HG03378 (cell line): ENCODE data around the gene MMP24OS.

Source experiments
- ATAC-seq: cut with Tn5 transposase; IDR thresholded peaks from one replicate; pipeline ENCODE4 v1.9.1; 2021; ENCODE audit warnings: mild to moderate bottlenecking, moderate library complexity; ENCODE audit not compliant: unreplicated experiment

Gene MMP24OS

DNA sequence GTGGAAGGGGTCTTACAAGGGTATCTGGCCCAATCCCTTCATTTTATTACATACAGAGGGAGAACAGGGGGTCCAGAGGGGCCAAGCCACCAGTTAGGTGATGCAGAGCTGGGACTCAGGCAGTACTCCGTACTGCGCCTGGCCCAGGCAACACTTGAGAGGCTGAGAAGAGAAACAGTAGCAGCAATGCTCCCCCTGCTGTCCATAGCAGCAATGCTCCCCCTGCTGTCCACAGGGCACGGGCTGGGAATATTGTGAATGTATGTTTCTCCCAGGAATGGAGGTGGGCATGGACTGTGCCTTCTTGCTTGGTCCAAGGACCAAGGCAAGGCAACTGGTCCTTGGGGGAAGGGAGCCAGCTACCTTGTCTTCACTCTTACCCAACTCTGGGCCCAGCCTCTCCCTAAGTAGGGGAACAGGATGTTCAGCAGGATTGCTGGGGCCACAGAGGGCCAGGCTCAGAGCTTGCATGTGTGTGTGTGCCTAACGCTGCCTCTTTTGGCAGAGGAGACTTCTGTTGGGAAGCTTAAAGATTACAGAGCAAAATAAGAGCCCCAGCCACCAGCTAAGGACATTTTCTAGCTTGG is 29.1 kb upstream of the MMP24OS start:
- no peak for ATAC-seq

DNA sequence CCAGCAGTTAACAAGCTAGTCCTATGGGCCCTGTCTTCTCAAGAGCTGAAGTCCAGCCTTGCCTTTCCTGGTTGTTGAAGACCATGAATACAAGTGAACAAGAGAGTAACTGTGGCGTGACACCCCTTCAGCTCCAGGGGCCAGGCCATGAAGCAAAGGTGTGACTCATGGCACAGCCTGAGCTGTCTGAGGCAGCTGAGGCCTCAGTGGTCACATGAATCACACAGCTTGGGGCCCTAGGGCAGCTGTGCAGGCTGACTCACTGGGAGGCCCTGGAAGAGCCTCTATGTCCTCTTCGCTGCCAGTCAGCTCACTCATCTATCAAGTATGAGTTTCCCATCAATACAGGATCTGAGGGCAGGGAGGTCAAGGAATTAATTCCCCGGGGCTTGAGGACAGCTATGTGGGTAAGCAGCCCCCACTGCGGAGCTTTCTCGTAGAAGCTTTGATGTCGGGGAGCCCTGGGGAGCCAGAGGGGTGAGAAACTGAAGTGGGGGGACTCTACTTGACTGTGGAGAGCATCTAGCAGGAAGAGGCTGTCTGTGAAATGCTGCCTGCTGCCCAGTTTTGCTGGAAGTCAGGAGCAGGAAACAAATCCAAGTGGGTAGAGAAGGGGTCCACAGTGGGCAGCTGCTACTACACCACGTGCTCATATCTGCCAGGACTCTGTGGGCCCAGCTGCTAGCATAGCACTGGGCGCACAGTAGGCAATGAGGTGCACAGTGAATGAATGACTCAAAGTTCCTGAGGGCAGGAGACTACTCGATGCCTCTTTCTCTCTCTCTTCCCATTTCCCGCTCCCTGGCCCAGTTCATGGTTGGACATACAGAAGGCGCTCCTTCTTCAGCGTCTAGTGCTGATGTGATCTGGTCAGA is 28.0 kb upstream of the MMP24OS start:
- ATAC-seq = no peak

DNA sequence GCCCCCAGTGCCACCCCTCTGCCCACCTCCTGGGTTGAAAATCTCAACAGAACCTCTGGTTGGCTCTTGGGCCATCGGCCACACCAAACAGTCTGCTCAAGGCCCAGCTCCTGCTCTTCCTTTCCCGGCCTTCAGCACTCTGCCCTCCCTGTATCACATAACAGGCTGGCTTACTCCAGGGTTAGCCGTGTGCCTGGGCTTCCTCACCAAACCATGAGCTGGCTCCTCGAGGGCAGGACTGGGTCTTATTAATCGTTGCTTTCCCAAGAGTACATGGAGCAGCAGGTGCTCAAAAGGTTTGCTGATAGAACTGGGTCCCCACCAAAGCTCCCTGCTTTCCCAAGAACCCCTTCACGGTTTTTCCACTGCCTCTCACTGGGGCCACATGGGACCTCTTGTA is 27.0 kb upstream of the MMP24OS start:
- no peak for ATAC-seq

DNA sequence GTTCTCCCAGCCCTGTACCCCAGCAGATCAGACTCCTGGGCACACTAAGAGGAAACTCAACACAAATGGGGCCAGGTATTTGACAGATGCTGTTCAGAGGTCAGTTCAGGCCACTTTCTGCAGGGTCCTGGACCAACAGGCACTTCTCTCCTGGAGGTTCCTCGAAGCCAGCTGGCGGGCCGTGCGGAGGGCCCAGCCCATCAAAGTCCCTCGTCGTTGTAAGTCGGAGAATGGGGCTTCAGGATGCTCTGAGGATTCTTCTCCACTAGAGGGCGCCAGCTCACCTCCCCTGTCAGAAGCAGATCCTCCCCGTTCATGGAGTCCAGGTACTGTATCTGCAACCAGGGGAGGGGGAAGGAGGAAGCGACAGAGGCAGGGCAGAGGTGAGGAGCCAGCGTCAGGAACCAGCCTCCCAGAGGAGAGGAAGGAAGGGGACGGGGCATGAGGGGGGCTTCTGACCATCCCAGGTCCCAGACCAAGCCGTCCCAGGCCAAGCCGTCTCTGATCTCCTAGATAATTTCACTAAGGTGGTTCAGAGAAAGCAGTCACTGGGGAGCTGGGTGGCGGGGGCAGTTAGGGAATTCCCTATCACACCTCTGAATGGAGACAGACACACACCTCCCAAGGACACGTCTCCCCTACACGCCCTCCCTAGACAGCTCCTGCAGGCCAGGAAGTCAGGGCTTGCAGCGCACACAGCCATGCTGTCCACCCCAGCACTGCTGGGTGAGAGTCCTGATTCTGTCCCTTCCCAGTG is 26.0 kb upstream of the MMP24OS start:
- no peak for ATAC-seq

DNA sequence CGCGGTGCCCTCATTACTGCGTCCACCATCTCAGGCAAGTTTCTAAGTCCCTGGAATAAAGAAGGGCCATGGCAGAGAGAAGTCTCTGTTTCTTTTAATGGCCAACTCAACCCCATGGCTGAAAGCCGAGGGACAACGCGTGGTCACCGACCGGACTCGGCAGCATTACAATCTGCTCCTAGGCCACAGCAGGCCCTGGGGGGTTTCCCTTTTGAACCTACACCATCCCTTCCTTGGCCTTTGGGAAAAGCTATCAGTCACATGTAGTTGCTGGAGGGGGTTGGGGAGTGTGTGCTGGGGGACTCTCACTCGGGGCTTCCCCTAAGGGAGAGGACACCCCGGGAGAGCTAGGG is 25.4 kb upstream of the MMP24OS start:
- ATAC-seq = no peak

DNA sequence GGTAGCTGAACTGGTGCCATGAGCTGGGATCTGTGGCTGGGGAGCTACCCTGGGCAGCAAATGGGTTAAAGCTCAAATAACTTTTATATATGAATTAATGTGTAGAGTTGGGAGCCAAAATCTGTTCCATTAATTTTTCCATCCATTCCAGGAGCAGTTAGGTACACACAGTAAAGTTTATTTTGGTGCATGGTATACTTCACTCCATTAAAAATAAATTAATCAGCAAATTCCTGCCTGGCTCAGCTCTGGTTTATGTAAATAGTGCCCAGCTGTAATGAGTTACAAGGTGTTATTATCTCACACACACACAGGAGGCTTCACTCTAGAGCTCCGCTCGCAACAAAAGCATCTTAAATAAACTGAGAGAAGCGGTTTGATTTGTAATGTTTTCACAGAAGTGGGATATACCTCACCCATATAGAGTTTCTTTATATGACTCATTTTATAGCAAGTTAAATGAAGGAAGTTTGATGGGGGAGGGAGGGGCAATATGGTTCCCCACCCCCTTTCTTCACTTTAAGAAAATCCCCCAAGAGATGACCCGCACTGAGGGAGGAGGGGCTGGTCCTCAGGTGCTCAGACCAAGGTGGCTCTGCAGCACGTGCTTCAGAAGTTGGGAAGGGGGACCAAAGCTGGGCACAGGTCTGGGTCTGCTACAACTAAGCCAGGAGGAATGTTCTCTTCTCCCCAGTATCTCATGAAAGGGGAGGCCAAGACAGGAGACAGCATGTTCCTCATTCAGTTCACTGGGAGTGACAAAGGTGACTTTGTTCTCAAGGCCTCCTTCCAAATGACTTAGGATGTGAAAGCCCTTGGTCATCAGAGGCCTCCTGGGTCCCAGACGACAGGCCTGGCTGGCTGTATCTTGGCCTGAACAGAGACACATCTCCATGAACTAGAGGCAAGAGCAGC is 24.8 kb upstream of the MMP24OS start:
- no peak for ATAC-seq

DNA sequence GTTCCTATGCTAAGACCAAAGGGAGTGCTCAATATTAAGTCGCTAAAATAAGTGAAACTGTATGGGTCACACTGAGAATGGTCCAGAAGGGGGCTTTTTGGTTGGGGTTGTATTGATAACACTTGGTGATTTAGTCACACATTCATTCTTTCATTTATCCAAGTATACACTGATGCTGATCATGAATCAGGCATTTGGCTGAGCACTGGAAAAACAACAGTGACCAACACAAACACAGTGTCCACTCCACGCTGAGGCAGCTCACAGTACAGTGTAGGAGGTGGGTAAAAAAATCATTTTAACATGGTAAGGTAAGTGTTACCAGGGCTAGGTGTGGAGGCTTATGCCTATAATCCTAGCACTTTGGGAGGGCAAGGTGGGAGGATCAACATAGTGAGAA is 23.5 kb upstream of the MMP24OS start:
- no peak for ATAC-seq

DNA sequence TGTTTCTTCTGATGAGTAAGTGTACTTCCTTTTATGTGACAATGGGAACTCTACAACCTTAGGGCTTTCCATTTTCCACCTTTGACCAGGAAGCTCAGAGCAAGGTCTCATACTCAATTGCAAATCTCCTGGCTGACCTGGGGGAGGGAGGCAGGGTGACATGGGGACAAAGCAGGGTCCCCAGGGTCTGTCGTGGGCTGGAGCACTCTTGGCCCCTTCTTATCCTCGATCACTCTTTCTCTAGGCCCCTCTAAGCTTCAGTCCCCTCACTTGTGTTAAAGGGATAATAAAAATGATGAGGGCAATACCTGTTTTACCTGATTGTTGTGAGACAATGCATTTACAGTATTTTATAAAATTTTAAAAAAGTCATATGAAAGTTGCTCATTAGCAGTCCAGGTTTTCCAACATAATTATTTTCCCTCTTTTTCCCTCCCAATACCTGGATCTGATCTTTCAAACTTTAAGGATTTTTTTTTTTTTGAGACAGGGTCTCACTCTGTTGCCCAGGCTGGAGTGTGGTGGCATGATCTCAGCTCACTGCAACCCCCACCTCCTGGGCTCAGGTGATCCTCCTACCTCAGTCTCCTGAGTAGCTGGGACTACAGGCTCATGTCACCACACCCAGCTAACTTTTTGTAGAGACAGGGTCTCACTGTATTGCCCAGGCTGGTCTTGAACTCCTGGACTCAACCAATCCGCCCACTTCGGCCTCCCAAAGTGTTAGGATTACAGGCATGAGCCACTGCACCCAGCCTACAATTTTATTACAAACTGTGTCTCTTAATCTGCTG is 22.7 kb upstream of the MMP24OS start:
- no peak for ATAC-seq

DNA sequence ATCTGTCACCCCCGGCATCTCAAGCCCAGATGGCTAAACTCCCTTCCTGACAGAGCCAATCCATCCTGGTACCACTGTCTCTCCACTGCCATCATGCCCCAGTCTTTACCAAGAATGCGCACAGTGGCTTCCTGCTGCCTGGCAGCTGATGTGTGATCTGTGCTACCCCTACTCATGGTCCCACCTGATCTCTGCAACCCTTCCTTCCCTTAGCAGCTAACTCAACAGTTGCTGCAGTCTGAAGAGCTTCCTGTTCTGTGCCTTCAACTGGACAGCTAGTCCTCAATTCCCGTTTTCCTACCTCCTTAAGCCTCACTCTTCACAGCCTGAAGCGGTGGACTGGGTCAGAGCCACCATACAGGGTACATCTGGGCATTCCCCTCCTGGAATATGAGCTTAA is 21.9 kb upstream of the MMP24OS start:
- no peak for ATAC-seq

DNA sequence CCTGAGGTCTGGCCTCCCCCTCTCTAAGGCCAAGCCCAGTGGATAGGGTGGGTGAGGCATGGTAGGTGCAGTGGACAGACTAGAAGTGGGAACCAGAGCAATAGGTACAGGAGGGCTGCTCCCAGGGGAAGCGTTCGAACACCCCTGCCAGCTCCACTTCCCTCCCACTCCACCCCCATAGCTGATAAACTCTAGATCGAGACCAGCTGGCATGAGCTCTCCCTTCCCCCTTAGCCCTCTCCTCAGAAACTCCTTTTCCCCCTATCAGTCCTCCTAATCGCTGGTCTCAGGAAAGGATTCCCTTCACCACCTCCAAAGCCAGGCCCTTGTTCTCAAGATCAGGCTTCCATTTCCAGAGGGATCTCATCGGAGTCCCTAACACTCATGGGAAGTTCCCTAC is 20.3 kb upstream of the MMP24OS start:
- no peak for ATAC-seq

DNA sequence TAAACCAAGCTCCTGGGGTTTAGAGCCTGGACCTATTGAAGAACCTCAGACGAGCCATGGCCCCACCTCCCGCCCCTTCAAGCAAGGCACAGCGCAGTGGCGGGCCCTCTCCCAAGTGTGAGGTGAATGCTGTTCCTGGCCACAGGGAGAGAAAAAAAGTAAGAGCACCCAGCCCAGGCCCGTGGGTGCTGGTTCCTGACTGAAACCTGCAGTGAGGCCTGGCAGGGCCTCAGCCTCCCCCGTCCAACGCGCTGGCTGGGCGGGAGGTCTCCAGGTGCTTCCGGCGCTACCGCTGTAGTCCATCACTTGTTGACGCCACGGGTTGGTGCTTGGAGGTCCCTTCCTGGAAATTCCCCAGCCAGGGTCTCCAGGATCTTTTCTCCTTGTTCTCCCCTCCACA is 19.8 kb upstream of the MMP24OS start:
- ATAC-seq = no peak

DNA sequence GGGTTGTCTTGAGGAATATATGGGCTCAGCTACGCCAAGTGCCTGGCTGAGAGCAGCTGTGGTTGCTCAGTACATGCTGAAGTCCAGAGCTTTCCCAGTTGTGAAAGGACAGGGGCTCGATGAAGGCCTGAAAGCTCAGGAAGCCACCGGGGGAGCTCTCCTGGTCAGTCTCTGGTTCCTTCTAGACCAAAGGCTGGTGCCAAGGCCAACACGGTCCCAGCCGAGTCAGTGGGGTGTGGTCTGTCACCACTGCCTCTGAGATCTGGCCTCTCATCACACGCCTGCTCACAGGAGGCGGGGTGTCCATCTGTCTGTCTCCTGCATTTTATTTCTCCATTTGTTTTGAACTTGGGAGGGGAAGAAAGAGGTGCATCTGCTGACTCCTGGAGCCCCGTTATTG is 19.2 kb upstream of the MMP24OS start:
- ATAC-seq = no peak

DNA sequence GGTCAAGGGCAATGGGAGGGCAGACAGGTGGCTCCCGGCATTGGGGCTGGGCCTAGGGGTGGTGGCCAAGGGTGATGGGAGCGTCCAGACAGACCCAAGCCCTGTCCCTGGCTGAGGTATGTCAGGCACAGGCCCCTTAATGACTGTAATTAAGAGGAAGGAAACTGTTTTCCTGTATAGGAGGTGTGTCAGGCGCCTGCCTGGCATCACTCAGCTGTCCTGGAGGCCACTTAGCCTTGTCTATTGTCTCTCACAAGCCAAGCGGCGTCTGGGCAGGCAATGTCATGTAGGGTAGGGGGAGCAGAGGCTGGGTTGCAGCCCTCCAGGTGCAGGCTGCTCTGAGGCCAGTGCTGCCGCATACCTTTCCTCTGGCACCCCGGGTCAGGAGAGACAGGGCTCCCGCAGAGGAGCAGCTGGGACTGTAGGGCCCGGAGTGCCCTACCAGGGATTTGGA is 18.2 kb upstream of the MMP24OS start:
- no peak for ATAC-seq

DNA sequence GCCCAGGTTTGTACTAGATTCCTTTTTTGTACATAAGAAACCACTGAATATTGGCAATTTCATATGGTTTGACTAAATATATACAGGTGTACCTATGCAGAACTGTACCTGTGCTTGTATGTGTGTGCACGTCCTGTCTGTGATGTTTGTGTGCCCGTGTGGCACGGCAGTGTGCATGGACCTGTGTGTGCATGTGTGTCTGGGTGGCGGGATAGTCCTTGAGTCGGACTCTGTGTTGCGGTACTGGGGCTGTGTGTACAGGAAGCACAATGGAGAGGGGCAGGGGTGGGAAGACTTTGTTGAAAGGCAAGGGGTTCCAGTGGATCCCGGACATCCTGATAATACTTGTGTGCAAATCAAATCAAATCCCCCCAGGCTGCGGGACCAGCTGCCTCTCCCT is 17.8 kb upstream of the MMP24OS start:
- ATAC-seq = no peak

DNA sequence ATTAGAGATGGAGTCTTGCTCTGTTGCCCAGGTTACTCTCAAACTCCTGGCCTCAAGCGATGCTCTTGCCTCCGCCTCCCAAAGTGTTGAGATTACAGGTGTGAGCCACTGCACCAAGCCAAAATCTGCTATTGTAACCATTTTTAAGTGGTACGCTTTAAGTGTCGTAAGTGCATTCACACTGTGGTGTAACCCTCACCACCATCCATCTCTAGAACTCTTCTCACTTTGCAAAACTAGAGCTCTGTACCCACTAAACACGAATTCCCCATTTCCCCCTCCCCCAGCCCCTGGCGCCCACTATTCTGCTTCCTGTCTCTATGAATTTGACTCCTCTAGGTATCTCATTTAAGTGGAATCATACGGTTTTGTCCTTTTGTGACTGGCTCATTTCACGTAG is 17.1 kb upstream of the MMP24OS start:
- no peak for ATAC-seq

DNA sequence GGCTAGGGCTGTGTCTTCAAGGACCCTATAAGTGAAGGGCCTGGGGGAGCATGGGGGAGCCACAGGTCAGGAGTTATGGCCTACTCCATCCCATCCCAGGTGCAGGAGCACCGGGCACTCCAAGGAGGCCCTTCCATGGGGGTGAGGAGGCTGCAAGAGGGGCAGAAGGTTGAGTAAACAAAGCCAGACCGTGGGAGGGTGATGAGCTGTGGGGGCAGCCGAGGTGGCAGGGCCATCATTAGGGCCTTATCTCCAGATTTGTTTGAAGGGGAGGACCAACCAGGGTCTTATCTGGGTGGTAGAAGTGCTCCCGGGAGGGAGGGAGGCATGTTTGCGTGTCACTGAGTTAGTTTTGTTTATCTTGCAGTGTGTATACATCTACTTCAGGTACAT is 16.4 kb upstream of the MMP24OS start:
- ATAC-seq = no peak

DNA sequence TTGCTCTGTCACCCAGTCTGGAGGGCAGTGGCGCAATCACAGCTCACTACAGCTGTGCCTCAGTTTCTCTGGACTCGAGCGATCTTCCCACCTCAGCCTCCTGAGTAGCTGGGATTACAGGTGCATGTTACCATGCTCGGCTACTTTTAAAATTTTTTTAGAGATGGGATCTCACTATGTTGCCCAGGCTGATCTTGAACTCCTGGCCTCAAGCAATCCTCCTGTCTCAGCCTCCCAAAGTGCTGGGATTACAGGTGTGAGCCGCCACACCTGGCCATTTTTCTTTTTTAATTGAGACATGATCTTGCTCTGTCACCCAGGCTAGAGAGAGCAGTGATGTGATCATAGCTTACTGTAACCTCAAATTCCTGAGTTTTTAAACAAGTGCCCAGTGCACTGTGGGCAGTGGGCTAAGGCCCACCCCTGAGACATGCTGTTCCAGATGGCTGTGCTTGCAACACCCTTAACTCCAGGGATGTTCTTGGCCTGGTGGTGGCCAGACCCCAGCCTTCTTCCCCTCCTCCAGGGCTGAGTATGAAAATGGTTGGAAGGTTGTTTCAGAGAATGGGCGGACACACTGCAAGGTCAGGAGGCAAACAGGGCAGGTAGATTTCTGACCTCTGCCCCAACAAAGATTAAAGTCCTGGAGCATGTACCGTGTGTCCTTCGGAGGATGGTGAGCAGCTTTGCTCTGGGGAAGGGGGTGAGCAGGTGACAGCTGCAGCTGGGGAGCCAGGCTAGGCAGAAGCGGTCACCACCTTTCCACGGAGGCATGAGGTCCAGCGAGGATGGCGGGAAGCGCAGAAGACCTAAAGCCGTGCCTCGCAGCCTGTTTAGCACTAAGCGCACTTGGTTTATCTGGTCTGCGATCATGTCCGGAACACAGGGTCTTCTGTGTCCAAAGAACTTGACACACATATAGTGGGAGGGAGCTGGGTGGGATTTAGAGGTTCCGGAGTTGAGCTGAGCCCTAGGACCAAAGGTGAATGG is 15.7 kb upstream of the MMP24OS start:
- ATAC-seq = no peak

DNA sequence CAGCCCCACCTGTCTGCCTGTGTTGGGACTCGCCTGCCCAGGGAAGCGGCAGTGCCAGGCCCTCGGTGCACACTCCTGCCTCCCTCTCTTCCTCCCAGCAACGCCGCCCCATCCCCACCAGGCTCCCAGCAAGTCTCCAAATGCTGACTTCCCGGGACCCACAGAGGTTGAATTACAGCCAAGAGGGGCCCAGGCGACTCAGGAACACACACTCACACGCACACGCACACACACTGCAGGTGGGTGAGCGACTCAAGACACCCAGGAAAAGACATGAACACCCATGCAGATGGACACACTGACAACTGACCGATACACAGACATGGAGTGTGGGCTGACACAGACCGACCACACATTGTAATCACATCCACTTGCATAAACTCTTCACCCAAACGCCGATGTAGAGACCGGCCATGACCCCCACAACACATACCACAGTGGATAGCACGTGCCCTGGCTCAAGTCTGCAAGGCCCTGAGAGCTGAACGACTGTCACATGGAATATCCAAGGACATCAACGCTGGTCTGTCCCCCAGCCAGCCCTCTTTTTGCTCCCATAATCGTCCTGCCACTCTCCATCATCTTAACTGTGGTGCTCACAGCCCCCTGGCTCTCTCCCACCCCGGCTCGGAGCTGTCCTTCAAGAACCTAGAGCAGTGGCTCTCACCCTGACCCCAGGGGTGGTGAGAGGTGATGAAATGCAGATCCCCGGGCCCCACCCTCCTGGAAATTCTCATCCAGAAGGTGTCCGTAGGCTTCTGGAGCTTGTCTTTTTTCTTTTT is 14.8 kb upstream of the MMP24OS start:
- no peak for ATAC-seq
